GM18858 (cell line): ENCODE results near the gene ADARB1.

Experiments used
- ATAC-seq: cut with Tn5 transposase; IDR thresholded peaks from one replicate; pipeline ENCODE4 v1.9.1; 2021; ENCODE audit not compliant: unreplicated experiment

Gene ADARB1

GRCh38 chr21:45220714-45221490 lies 146.5 kb downstream of the ADARB1 start:
- no peak for ATAC-seq

- no peak for ATAC-seq
Measured at GRCh38 chr21:45222001-45222400, 147.6 kb downstream of the ADARB1 start.

- no peak for ATAC-seq
Measured at GRCh38 chr21:45223236-45224185, 149.1 kb downstream of the ADARB1 start.

DNA sequence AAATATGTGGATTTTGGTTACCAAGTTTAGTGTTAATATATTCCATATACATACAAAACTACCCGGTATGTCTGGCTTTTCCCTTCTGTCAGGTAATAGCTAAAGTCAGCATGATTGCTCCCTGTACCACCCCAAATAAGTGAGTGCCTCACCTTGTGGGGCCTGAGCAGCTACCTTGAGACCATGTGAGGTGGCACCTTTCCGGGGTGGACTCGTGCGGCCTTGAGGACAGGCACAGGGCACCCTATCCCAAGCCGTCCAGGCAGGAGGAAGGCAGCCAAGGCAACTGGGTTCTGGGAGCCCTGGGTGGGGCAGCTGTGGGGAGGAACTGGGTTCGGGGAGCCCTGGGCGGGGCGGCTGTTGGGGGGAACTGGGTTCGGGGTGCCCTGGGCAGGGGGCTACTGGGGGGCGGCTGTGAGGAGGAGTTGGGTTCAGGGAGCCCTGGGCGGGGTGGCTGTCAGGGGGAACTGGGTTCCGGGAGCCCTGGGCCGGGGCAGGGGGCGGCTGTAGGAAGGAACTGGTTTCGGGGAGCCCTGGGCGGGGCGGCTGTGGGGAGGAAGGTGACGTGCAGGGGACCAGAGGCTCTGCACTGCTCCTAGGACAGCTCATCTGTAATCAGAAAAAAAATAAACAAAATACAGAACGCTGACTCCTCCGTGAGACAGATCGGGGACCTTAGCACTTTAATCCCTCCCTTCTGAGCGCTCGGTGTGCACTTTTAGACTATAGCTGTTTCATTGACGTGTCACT lies 150.0 kb downstream of the ADARB1 start:
- ATAC-seq: no peak

- no peak for ATAC-seq
Measured at GRCh38 chr21:45225041-45225740, 150.8 kb downstream of the ADARB1 start.

- ATAC-seq: no peak
Measured at GRCh38 chr21:45225741-45226327, 151.5 kb downstream of the ADARB1 start.

- no peak for ATAC-seq
Measured at GRCh38 chr21:45226540-45227326, 152.4 kb downstream of the ADARB1 start.

DNA sequence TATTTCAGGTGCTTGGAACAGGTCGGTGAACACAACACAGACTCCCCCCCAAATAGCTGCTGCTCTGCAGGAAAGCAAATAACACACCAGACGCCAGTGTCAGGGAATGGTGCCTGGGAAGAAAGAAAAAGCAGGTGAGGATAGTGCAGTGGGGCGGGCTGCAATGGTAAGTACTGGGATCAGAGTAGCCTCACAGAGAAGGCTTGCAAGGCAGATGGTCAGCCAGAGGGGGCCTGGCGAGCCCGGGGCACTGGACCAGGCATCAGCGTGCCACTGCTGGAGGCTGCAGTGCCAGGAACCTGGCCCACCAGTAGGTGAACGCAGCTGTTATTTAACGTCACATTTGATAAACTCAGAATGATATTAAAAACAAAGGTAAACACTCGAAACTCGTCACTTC lies 153.4 kb downstream of the ADARB1 start:
- no peak for ATAC-seq

- no peak for ATAC-seq
Measured at GRCh38 chr21:45228171-45228641, 153.8 kb downstream of the ADARB1 start.

DNA sequence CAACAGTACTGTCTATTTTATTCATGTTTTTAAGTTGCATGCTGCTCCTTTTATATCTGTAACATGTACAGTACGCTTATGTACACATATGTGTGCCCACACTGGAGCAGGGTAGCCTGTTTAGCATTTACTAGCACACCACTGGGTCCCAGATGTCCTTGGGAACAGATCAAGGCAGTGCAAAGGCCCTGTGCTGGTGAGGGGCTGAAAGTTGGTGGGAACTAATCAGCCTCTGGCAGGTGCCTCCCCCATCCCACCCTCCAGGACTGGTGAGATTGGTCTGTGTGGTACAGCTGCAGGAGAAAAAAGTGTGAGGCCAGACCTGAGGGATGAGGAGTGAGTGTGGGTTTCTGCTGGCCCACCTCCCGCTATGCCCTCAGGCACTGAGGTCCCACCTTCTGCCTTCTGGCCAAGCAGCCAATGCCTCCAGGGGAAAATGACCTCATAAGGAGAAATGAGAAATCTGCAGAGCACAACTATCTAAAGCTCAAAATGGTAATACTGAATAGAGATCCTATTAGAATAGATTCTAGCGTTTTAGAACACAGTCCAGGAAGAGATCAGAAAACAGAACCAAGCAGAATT lies 154.4 kb downstream of the ADARB1 start:
- ATAC-seq: no peak

- no peak for ATAC-seq
Measured at GRCh38 chr21:45231705-45232104, 157.3 kb downstream of the ADARB1 start.

GRCh38 chr21:45234127-45234526 lies 159.7 kb downstream of the ADARB1 start:
- no peak for ATAC-seq

DNA sequence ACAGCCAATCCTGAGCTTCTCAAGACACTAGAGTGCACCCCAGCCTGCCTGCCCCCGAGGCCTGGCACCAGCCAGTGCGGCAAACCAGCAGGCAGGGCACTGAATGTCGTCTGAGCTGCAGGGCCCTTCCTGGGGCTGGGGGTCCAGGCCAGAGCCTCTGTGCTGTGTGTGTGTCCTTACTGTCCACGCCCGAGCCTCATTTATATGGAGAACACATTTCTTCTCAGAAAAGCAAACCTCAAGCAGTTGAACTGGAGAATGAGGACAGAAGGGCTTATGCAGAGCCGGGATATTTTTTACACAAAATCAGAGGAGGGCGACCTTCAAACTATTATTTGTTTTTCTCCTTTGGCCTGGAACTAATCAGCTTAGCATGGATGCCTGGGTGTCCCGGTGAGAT lies 160.6 kb downstream of the ADARB1 start:
- no peak for ATAC-seq

DNA sequence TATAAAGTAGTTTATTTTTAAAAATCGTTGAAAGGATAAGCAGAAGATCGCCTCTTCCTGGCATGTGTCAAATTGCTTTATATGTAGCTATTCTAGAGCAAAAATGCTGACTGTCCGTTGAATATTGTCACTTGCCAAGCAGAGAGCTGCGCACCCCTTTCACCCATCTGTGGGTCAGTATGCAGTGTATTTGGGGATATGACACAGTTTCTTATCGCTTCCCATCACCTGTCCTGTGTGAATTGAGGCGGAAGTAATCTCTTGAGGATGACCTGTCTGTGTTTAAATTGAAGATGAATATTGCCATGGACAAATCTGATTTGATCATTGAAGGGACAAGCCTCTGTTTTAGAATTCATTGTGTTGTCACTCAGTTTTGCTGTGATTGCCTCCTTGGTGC lies 161.1 kb downstream of the ADARB1 start:
- ATAC-seq: no peak

DNA sequence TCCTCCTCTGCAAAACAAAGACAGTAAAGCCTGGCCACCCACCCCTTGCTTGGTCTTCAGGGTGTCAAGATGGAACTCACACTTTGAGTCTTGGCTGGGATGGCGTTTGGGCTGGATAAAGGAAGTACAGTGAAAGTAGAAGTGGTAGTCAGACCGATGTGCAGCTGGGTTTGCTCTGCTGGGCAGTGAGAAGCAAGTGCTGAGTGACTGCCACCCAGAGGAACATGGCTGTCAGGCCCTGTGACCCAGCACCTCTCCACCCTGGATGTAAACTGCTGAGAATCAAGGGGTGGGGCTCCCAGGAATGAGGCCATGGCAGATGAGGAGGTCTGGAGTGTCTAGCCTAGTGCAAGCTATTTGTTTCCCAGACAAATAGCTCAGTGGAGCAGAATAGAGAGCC lies 162.1 kb downstream of the ADARB1 start:
- ATAC-seq: no peak

DNA sequence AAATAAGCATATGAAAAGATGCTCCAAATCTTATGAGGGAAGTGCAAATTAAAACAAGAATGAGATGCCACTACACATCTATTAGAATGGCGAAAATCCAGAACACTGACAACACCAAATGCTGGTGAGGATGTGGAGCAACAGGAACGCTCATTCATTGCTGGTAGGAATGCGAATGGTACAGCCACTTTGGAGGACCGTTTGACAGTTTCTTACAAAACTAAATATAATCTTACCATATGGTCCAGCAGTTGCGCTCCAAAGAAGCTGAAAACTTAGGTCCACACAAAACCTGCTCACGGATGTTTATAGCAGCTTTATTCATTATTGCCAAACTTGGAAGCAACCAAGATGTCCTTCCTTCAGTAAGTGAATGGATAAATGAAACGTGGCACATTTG lies 163.0 kb downstream of the ADARB1 start:
- no peak for ATAC-seq

GRCh38 chr21:45241357-45241756 lies 167.0 kb downstream of the ADARB1 start:
- ATAC-seq: no peak

DNA sequence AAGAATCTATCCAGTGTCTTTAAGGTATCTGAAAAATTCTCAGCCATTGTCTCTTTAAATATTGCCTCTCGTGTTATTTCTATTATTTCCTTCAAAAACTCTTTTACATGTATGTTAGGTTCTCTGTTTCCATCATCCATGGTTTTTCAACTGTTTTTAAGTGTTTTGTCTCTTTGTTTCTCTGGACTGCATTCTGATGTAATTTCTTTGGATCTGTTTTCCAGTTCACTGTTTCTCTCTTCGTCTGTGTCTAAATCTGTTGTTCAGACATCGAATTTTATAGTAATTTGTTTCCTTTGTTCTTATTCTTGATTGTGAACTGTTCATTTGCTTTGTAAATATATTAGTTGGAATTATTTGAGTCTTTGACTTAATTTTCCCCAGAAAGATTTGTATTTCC lies 169.2 kb downstream of the ADARB1 start:
- no peak for ATAC-seq

GRCh38 chr21:45244799-45245340 lies 170.5 kb downstream of the ADARB1 start:
- no peak for ATAC-seq
